Lung microvascular endothelial cell (primary cell): Measurements from ENCODE around the gene ERAL1. TPM values are rescaled to one million over a fixed set of nuclear protein-coding genes. Genes with fewer than 3 reads are reported as not detected.
A peak's percentile ranks its signal among the peaks of the same experiment; 100 is the strongest.

Experiments used
- DNase-seq, 2 donors: peaks; one replicate each; pipeline versions ENCODE4 v3.0.0 to v3.0.0-alpha.2; 2010; ENCODE audit warnings: low read depth in 2 of 2
- total RNA-seq: library from RNA; depleted of rRNA; stranded (reverse); fragments of >200 nt; gene quantifications from 2 replicates; pipeline ENCODE4 v1.2.1, GENCODE V29; 2014

ERAL1 gene
- total RNA-seq, 1 donor from 2014 or later, result 24.6 TPM

DNA sequence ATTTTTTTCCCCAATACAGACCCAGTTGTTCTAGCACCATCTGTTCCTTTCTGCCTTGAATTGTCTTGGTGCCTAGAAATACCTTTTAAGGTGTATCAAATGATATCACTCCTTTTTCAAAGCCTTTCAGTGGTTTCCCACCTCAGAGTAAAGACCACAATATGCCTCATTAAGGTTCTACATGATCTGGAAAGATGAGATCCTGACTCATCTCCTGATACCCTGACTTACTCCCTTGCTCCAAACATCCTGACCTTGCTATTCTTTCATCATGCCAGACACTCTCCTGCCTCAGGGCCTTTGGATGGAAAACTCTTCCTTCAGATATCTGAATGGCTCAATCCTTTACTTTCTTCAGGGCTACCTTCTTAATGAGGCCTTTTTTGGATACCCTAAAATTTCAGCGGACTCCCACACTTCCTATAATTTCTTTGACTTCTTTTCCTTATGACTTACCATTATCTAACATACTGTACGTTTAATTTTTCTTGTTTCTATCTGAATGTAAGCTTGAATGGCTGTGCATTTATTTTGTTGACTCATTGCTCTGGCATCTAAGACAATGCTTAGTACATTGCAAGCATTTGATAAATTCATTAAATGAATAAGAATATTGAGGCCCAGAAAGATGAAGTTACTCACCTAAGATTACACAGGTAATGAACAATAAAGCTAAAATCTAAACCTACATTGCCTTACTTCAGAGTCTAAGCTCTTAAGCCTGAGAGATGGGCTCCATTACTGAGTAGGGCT lies 23.5 kb downstream of the ERAL1 start:
- no peak for DNase-seq

DNA sequence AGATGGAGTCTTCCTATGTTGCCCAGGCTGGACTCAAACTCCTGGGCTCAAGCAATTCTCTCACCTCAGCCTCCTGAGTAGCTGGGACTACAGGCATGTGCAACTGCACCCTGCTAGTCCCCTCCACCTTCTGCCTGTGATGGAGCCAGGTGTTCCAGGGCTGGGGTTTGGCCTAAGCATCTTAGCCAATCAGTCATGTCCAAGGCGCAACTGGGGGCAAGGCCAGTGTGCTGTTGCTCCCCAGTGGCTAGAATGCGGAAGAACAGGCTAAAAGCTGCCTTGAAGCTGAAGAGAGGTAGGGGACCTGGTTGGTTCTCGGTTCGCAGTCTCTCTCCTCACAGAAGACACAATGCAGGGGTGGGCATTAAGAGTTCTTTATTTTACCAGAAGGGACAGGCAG lies 24.2 kb downstream of the ERAL1 start:
- DNase-seq, result peak; percentile 39 to 46

DNA sequence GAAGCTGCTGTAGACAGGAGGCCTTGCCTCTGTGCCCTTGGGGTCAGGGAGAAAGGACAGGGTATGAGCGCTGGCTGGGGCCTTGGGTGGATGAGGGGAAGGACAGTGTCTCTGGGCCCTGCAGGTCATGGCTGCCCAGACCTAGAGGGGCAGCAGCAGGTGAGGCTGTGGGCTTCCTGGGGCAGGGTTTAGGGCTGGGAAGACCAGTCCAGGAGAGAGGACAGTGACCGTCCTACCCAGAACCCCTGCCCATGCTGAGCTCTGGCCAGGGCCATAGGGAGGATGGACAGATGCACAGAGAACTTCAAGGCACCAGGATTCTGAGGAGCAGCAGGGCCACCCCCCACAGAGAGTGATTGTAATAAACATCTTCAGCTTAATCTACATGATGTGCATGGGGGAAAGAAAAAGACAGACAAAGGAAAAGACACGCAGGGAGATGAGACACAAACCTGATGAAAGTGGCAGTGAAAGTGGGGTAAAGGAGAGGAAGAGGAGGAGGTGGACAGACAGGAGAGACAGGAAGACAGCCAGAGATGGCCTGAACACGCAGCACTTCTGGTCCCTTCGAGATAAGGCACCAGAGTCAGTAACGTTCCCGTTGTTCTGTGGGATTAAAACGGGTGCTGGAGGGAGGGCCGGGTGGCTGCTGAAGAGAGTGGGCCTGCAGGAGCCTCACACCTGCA lies 25.2 kb downstream of the ERAL1 start:
- no peak for DNase-seq

DNA sequence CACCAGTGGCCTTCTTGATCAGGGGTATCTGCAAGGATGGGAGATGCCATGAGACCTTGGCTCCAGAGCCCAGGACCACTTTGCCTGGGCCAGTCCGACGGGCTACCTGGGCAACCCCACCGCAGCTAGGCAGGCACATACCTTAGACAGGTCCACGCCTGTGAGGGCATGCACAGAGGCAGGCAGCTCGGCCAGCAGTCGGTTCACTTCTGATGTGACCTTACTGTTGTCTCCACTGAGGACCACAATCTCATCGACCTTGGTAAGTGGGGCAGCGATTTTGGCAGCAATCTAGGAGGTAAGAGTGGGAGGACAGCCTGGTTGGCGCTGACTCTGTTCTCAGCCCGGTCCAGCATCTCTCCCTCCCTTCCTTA lies 25.7 kb downstream of the ERAL1 start:
- no peak for DNase-seq

GRCh38 chr17:28881533-28882056 lies 26.8 kb downstream of the ERAL1 start:
- no peak for DNase-seq

DNA sequence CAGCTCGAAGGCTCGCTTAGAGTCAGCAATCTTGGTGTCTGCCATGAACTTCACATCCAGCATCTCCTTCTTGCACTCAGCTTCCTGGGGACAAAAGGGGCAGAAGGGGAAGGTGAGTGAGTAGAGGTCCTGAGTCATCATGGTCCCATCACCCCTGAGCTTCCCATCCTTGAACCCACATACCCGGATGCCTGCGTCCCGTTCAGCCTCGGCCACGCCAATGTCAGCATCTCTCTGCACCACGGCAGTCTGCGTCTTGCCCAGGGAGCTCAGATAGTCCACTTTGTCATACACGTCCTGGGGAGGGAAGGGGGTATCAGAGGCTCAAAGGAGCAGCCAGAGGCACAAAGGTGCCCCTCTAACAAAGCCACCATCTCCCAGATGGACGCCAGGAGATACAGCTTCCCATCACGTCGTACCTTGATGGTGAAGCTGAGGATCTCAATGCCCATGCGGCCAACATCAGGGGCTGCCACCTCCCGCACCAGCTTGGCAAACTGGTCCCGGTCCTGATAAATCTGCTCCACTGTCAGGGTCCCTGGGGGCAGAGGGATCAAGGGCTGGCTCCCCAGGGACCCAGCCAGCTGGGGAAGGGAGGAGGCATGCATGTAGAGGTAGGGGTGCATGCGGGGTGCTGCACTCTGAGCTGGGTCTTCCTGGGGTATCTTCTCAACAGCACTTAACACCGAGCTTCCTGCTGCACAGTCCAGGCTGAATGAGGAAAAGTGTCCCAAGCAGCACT lies 27.5 kb downstream of the ERAL1 start:
- DNase-seq, result no peak

DNA sequence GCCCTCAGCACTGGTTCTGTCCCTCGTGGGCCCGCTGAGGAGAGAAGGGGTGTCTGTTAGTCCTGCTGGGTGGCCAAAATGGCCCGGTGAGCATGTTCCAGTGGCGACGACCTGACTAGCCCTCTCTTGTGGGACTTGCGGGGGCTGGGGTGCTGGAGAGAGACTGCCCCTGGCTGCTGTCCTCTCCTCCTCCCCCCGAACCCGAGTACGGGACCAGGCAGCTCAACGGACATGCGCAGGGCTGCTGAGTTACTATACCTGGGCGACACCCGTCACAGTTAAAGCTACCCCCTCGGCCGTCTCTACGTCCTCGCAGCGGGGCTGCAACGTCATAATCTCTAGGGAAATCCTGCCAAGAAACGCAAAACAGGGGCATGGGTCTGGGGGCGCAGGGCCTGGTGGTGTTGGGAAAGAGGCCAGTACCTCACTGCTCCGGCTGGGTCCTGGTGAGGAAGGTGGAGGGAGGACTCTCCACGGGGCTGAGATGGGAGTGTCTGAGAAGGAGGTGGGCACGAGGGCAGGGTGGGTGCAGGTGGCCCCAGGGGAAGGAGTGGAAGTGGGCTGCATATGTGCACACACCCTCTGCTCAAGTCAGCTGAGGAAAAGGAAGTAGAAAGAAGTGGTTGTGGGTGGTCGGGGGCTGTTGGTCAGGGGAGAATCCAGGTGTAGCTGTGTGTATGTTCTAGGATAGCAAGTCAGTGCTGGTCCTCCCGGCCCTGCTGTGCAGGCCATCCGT lies 29.3 kb downstream of the ERAL1 start:
- DNase-seq, result no peak

DNA sequence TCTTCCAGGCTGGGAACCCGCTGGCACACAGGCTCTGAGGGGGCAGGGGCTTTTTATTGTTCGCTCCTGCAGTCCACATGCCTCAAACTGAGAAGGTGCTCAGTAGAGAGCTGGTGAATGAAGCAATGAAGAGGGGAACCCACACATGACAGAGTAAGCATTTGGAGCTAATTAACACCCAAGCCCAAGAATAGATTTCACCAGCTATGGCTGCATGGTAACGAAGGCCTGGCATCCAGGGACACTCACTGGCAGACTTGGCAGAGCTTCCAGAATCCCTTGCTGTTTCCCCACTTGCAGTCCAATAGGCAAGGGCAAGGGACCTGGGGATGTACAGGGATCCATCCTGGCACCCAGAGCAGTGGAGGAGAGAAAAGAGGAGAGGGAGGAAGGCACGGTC lies 30.5 kb downstream of the ERAL1 start:
- DNase-seq, result no peak

- no peak for DNase-seq
Observed at GRCh38 chr17:28885951-28886350, 31.1 kb downstream of the ERAL1 start.

DNA sequence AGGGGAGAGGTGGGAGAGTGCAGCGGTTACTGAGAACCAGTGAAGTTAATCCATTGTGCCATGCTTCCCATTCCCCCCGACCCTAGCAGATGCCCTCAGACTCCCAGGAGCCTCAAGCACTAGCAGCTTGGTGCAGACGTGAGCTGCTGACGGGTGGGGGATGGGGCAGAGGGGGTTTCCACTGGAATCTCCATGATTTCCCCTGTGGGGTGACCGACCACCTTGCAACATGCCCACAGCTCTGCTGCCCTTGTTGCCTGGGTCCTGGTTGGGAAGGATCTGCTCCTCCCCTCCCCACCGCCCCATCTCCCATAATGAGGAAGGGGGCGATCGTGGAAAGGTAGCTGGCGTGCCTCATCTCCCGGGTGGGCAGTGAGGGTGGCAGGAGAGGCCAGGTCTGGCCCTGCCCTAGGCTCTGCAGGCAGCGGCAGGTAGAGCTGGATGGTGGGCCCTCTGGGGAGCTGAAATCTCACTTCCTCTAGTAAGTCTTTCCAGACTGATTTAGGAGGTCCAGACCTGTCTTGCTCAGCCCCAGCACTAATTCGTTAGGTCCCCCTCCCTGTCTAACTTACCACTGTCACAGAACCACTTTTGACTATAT lies 33.2 kb downstream of the ERAL1 start:
- DNase-seq, result no peak

DNA sequence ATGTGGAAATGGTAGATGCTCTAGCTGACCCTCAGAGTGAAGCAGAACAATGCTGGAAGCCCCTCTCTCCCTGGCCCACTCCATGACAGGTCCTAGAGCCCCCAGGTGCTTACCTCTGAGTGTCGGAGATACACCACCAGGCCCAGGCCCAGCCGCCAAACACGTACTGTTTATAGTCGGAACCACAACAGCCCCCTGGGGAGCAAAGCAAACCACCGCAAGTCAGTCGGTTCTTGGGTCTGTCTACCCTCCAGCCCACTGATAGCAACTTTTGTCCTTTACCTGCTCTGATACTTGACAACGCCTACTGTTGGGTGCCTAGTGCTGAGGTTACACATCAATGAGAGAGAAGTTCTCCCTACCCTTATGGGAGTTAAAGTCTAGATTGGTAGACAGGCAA lies 34.0 kb downstream of the ERAL1 start:
- no peak for DNase-seq

GRCh38 chr17:28889996-28890395 lies 35.2 kb downstream of the ERAL1 start:
- DNase-seq, result peak in 1 of 2 donors; percentile 48

DNA sequence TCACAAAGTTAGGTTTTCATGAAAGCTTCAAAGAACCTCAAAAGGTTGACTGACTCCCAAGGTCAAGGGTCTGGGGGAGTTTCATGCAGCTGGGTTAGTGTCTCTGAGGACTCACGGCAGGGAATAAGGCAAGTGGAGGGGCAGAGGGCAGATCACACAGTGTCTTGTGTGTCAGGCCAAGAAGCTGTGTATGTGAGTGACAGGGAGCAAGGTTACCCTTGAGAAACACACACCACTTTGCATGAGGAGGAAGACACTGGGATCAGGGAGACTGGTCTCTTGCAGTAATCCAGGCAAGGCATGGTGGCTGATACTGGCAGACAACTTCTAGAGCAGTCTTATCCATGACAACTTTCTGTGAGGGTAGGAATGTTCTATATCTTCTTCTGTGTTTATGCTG lies 36.4 kb downstream of the ERAL1 start:
- no peak for DNase-seq

- DNase-seq, result no peak
Observed at GRCh38 chr17:28892024-28892423, 37.2 kb downstream of the ERAL1 start.

DNA sequence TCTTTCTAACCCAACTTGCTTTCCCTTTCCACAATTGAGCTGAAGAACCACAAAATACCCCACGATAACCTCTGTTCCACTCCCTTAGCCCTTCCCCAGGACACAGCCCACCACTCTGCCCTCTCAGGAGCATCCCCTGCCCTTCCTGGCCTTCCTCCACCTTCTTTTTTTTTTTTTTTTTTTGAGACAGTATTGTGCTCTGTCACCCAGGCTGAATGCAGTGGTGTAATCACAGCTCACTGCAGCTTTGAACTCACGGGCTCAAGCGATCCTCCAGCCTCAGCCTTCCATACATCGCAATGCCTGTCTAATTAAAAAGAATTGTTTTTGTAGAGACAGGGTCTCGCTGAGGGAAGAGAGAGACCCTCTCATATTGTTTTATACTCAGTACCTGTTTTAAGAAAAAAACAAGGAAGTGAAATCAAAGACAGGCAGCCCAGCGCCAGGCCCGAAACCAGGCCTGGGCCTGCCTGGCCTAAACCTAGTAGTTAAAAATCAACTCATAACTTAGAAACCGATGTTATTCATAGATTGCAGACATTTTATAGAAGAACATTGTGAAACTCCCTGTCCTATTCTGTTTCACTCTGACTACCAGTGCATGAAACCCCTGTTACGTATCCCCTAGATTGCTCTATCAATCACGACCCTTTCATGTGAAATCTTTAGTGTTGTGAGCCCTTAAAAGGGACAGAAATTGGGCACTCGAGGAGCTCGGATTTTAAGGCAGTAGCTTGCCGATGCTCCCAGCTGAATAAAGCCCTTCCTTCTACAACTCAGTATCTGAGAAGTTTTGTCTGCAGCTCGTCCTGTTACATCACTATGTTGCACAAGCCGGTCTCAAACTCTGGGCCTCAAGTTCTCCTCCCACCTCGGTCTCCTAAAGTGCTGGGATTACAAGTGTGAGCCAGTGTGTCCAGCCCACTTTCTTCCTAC lies 38.7 kb downstream of the ERAL1 start:
- DNase-seq, result peak in 1 of 2 donors; percentile 44

GRCh38 chr17:28895794-28896447 lies 41.1 kb downstream of the ERAL1 start:
- no peak for DNase-seq

DNA sequence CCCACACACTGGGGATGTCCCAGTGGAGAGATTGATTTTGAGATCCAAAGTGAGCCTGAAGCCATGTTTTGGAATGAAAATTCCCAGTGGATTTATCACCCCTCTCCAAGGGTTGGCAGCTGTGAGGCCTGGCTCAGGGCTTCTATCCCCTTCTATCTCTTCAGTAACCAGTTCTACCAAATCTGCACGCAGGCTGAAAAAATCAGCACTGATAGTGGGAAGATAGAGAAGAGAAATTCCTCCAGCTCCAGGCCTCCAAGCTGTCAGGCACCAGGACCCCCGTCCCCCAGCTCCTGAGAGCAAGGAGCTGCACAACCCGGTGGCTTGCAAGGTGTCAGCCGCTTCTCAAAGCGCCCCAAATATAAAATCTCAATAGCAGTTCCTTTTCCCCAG lies 41.7 kb downstream of the ERAL1 start:
- no peak for DNase-seq

GRCh38 chr17:28896884-28897768 lies 42.3 kb downstream of the ERAL1 start, which contains the start of gene FLOT2:
Gene FLOT2 (minus strand): TSS chr17:28897733. CDS start chr17:28897574, 159 bp downstream.
- DNase-seq, result peak in 1 of 2 donors; percentile 60
